ENCODE data around the gene MARCHF6. TPM values are rescaled to one million over a fixed set of nuclear protein-coding genes. Genes with fewer than 3 reads are reported as not detected.
"Not testable (repeated sequence)": the region's sequence is repeated elsewhere in the genome, so short reads cannot be mapped to it uniquely, and the experiment has no call there.

The MARCHF6 gene
- total RNA-seq, 1 experiment from 2014 or later = 117 TPM

GRCh38 chr5:10384483-10384882, 31.0 kb downstream of the MARCHF6 start:
- Mint-ChIP-seq H3K4me3 (no peak overlapping the region), H3K9me3 (no peaks in the 10 kb centered on the region), H3K36me3 (peaks cover 11% of the 10 kb centered on the region), H3K27me3 (ENCODE audit: low read depth) (no peaks in the 10 kb centered on the region), H3K4me1 (no peaks in the 10 kb centered on the region), H3K27ac (no peak overlapping the region)
- no peak for TF ChIP-seq MXD4 (CRISPR knock-in tag; IDR thresholded peaks at IDR 0.05; ENCODE audit: borderline replicate concordance)
- no peak for TF ChIP-seq OVOL2 (CRISPR knock-in tag; IDR thresholded peaks at IDR 0.05; ENCODE audit: borderline replicate concordance)
- no peak for TF ChIP-seq CREM (CRISPR knock-in tag; IDR thresholded peaks at IDR 0.05)
- TF ChIP-seq, protein P1, sequence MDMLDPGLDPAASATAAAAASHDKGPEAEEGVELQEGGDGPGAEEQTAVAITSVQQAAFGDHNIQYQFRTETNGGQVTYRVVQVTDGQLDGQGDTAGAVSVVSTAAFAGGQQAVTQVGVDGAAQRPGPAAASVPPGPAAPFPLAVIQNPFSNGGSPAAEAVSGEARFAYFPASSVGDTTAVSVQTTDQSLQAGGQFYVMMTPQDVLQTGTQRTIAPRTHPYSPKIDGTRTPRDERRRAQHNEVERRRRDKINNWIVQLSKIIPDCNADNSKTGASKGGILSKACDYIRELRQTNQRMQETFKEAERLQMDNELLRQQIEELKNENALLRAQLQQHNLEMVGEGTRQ (CRISPR knock-in tag; IDR thresholded peaks at IDR 0.05) = no peak
- no peak for TF ChIP-seq ESRRA (CRISPR knock-in tag; IDR thresholded peaks at IDR 0.05; ENCODE audit: borderline replicate concordance)
- no peak for TF ChIP-seq ZNF317 (CRISPR knock-in tag; IDR thresholded peaks at IDR 0.05; ENCODE audit: borderline replicate concordance, low read depth)
- no peak for TF ChIP-seq IRF2 (CRISPR knock-in tag; IDR thresholded peaks at IDR 0.05; ENCODE audit: borderline replicate concordance, low read depth)
- no peak for TF ChIP-seq RELA (CRISPR knock-in tag; IDR thresholded peaks at IDR 0.05; ENCODE audit: borderline replicate concordance)
- TF ChIP-seq JUN (CRISPR knock-in tag; IDR thresholded peaks at IDR 0.05) = no peak
- TF ChIP-seq GABPB1 (CRISPR knock-in tag; IDR thresholded peaks at IDR 0.05) = no peak
- TF ChIP-seq CREB1 (CRISPR knock-in tag; IDR thresholded peaks at IDR 0.05) = no peak
- TF ChIP-seq ZNF138 (CRISPR knock-in tag; conservative IDR thresholded peaks at IDR 0.05) = no peak
- no peak for TF ChIP-seq NFE2L1 (CRISPR knock-in tag; IDR thresholded peaks at IDR 0.05)
- TF ChIP-seq CBFB (CRISPR knock-in tag; IDR thresholded peaks at IDR 0.05; ENCODE audit: low read depth) = no peak
- TF ChIP-seq NR3C1 (CRISPR knock-in tag; conservative IDR thresholded peaks at IDR 0.05; ENCODE audit: low read depth) = no peak
- CTCF ChIA-PET = no interaction called here
- DNase-seq (ENCODE audit: low spot score) = no peak
- POLR2A ChIA-PET = no interaction called here
- ATAC-seq = no peak

GRCh38 chr5:10387690-10388089, 34.2 kb downstream of the MARCHF6 start:
- peaks cover 34% of the 10 kb centered on the region for H3K36me3 Mint-ChIP-seq
- H3K9me3 Mint-ChIP-seq = no peaks in the 10 kb centered on the region
- TF ChIP-seq GTF2I (CRISPR knock-in tag; conservative IDR thresholded peaks at IDR 0.05) = no peak
- no peak for TF ChIP-seq ZBTB43 (CRISPR knock-in tag; IDR thresholded peaks at IDR 0.05)
- TF ChIP-seq EMX1 (CRISPR knock-in tag; IDR thresholded peaks at IDR 0.05) = no peak
- no peaks in the 10 kb centered on the region for H3K27me3 Mint-ChIP-seq (ENCODE audit: low read depth)
- POLR2A ChIA-PET = interaction anchor here (0.9 kb wide), 1 partner anchor 34 kb away, joined by 3 read pairs; the partner anchor contains the start of gene MARCHF6
- CTCF ChIA-PET = no interaction called here
- no peak overlapping the region for H3K27ac Mint-ChIP-seq
- DNase-seq (ENCODE audit: low spot score) (no peak), ATAC-seq (no peak)
- no peak overlapping the region for H3K4me3 Mint-ChIP-seq
- H3K4me1 Mint-ChIP-seq = no peaks in the 10 kb centered on the region

DNA sequence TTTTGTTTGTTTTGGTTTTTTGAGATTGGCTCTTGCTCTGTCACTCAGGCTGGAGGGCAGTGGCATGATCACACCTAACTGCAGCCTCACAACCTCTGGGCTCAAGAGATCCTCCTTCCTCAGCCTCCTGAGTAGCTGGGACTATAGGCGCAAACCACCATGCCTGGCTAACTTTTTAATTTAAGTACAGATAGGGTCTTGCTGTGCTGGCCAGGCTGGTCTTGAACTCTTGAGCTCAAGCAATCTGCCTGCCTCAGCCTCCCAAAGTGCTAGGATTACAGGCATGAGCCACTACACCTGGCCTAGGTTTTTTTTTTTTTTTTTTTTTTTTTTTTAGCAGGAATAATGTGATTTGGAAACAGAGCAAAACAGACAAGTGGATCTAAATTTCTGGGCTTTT, 37.6 kb downstream of the MARCHF6 start:
- DNase-seq (ENCODE audit: low spot score) (no peak), ATAC-seq (no peak)
- POLR2A ChIA-PET = interaction anchor here (0.6 kb wide), 1 partner anchor 27 kb away, joined by 3 read pairs; no protein-coding TSS in a partner anchor
- no peak for TF ChIP-seq PRRX2 (CRISPR knock-in tag; IDR thresholded peaks at IDR 0.05)
- H3K4me3 Mint-ChIP-seq = no peak overlapping the region
- peaks cover 51% of the 10 kb centered on the region for H3K36me3 Mint-ChIP-seq
- CTCF ChIA-PET = no interaction called here
- H3K9me3 Mint-ChIP-seq = no peaks in the 10 kb centered on the region
- H3K27ac Mint-ChIP-seq = no peak overlapping the region
- no peaks in the 10 kb centered on the region for H3K27me3 Mint-ChIP-seq (ENCODE audit: low read depth)
- no peaks in the 10 kb centered on the region; the same call in 1 of the 2 replicates for H3K4me1 Mint-ChIP-seq

DNA sequence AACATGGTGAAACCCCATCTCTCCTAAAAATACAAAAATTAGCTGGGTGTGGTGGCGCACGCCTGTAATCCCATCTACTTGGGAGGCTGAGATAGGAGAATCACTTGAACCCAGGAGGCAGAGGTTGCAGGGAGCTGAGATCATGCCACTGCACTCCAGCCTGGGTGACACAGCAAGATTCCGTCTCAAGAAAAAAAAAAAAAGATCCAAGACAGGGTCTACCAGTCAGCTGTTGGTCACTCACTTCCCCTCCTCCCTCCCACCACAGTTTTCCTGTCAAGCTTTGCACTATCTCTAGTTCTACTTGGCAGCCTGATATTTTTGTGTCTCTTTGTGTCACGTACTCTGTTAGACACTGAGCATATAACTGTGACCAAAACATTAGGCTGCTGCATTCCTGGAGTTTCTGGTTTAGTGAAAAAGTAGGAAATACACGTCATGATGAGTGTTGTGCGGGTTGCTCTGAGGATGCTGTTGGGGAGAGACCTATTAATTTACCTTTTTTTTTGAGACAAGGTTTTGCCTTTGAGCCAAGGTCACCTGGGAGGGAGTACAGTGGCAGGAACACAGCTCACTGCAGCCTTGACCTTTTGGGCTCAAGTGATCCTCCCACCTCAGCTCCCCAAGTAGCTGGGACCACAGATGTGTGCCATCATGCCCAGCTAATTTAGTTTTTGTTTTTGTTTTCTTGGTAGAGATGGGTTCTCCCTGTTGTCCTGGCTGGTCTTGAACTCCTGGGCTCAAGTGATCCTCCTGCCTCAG, 39.3 kb downstream of the MARCHF6 start:
- POLR2A ChIA-PET; H3K9me3 Mint-ChIP-seq; H3K4me1 Mint-ChIP-seq; H3K27ac Mint-ChIP-seq; DNase-seq (ENCODE audit: low spot score); H3K4me3 Mint-ChIP-seq; ATAC-seq; H3K27me3 Mint-ChIP-seq (ENCODE audit: low read depth): not testable (repeated sequence)
- peaks cover 55% of the 10 kb centered on the region for H3K36me3 Mint-ChIP-seq
- CTCF ChIA-PET = interaction anchor here (1.3 kb wide), 1 partner anchor 109 kb away, joined by 8 read pairs; no protein-coding TSS in a partner anchor

Data from WTC11 (cell line).